ENCODE results near the gene APOF. TPM values are rescaled to one million over a fixed set of nuclear protein-coding genes. Genes with fewer than 3 reads are reported as not detected.

The APOF gene
- total and polyA plus RNA-seq, 2 experiments from 2014 or later: not detected

DNA sequence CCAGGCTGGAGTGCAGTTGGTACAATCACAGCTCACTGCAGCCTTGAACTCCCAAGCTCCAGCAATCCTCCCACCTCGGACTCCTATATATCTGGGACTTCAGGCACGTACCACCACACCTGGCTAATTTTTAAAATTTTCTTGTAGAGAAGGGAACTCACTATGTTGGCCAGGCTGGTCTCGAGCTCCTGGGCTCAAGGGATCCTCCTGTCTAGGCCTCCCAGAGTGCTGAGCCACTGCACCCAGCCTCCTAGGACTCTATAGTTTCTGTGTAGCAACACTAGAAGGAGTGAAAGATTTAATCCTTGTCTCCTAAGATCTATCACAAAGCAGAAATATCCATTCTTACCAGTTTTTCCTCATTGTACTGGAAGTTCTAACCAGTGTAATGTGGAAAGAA is 4.3 kb upstream of the APOF start:
- DNase-seq: no peak
- Histone ChIP-seq H3K9ac (no peak overlapping the region), H3K79me2 (ENCODE audit: insufficient read depth) (no peaks in the 10 kb centered on the region), H3K4me3 (no peak overlapping the region), H3K27ac (no peak overlapping the region), H3K36me3 (ENCODE audit: low read depth) (no peaks in the 10 kb centered on the region), H4K20me1 (ENCODE audit: insufficient read depth) (no peaks in the 10 kb centered on the region), H3K9me3 (ENCODE audit: low read depth) (no peaks in the 10 kb centered on the region), H3K9me2 (ENCODE audit: insufficient read depth) (no peaks in the 10 kb centered on the region), H3K4me2 (ENCODE audit: unreplicated experiment) (no peak overlapping the region), H2AFZ (peak overlapping the region; percentile 38; the same call in 1 of the 2 replicates), H3K4me1 (ENCODE audit: insufficient read depth) (no peaks in the 10 kb centered on the region), H3F3A (ENCODE audit: insufficient read depth) (no peaks in the 10 kb centered on the region), H3K27me3 (replicated peaks; ENCODE audit: insufficient read depth) (0 out of 2 replicates have a peak, but pooled peaks cover 5% of the 10 kb centered on the region)
- TF ChIP-seq EZH2phosphoT487 (IDR thresholded peaks at IDR 0.05; ENCODE audit: insufficient read depth, low read depth): no peak
- 36 to 39% methylated on average over 3 of the region's 3 CpGs for WGBS, 2 experiments (ENCODE audit: low coverage in 1 of 2, low lambda C conversion rate in 2 of 2, missing lambda C conversion rate in 2 of 2)
- in situ Hi-C loops (cut with MboI): no loop called here

DNA sequence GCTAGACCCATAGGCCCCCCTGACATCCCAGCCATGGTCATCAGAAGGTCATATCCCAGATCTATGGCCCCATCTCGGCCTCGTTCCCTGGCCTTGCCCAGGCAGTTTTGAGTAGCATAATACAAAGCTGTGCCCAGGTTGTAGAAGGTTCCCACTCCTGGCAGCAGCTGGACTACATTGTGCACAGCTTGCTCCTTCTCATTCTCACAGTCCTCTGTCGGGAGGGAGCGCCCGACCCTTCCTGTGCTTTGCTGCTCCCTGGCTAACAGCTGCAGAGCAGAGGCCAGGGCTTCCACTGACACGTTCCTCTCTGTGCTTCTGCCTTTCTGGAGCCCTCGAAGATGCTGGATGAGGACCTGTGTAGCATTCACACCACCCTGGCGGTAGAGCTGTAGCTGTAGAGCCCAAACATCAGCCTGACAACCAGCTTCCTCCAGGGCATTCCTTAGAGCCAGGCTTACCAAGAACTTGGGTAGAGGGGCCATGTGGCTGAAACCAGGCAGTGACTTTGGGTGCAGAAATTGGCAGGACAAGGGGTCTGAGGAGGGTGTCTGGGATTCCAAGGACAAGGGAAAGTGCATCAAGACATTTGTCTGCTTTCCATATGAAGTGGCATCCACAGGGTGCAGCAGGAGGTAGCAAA is 1.0 kb downstream of the APOF start:
- TF ChIP-seq EZH2phosphoT487 (IDR thresholded peaks at IDR 0.05; ENCODE audit: insufficient read depth, low read depth) (no peak), EZH2 (IDR thresholded peaks at IDR 0.05; ENCODE audit: insufficient read depth, poor library complexity, severe bottlenecking) (no peak)
- DNase-seq: no peak
- Histone ChIP-seq H2AFZ (no peak overlapping the region), H3K79me2 (ENCODE audit: insufficient read depth) (peaks cover 31% of the 10 kb centered on the region), H3K27ac (no peak overlapping the region), H3F3A (ENCODE audit: insufficient read depth) (peaks cover 18% of the 10 kb centered on the region), H3K4me3 (no peak overlapping the region), H3K9me2 (ENCODE audit: insufficient read depth) (no peaks in the 10 kb centered on the region), H3K9me3 (ENCODE audit: low read depth) (no peaks in the 10 kb centered on the region), H3K9ac (no peak overlapping the region), H3K27me3 (replicated peaks; ENCODE audit: insufficient read depth) (no peaks in the 10 kb centered on the region), H4K20me1 (ENCODE audit: insufficient read depth) (0 out of 2 replicates have a peak, but pooled peaks cover 5% of the 10 kb centered on the region), H3K4me1 (ENCODE audit: insufficient read depth) (peaks cover 23% of the 10 kb centered on the region), H3K4me2 (ENCODE audit: unreplicated experiment) (no peak overlapping the region), H3K36me3 (ENCODE audit: low read depth) (no peaks in the 10 kb centered on the region)
- in situ Hi-C loops (cut with MboI): no loop called here
- 58% methylated on average over 8 of the region's 8 CpGs for WGBS, 2 experiments (ENCODE audit: low coverage in 1 of 2, low lambda C conversion rate in 2 of 2, missing lambda C conversion rate in 2 of 2)

DNA sequence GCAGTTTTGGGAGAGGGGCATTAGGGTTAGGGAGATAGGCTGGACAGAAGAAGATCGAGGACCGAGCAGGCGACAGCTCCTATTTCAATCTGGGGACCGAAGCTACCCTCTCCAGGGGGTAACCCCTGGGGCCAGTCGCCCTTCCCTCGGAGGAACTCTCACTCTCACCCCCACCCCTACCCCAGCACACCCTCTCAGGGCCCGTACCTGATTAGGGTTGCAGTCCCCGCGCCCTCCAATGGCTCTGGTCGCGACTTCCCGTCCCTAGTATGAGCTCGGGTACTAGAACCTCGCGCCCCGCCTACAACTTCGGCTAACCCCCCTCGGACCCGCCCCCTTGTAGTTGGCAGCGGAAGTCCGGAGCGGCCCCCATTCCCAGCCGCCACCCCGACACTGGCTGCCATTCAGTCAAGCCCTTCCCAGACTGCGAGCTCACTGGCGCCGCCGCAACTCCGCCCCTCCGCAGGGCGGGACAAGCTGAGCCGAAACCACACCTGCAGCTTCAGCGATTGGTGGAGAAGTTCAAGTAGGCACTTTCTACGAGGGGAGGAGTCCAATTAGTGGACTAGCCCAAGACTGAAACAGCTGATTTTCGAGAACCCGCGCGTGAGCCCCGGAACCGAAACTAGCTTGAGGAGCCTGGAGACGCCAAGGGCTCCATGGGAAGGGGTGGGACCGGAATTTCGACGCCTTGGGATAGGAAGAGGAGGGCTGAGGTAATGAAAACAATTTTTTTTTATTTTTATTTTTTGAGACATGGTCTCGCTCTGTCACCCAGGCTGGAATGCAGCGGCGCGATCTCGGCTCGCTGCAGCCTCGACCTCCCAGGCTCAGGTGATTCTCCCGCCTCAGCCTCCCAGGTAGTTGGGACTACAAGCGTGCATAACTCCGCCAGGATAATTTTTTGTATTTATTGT is 2.5 kb downstream of the APOF start, which contains the start of gene STAT2:
TSS of gene STAT2 (minus strand) at position 257 of the 917 bp plus-strand sequence. CDS start 3,536 bp downstream, outside the sequence.
- Histone ChIP-seq H3K79me2 (ENCODE audit: insufficient read depth) (peaks cover 44% of the 10 kb centered on the region), H3K4me2 (ENCODE audit: unreplicated experiment) (peak within 1 kb of the TSS; percentile 96), H3K36me3 (ENCODE audit: low read depth) (peaks cover 11% of the 10 kb centered on the region), H3K9me2 (ENCODE audit: insufficient read depth) (no peaks in the 10 kb centered on the region), H3F3A (ENCODE audit: insufficient read depth) (peaks cover 18% of the 10 kb centered on the region), H4K20me1 (ENCODE audit: insufficient read depth) (0 out of 2 replicates have a peak, but pooled peaks cover 5% of the 10 kb centered on the region), H3K27me3 (replicated peaks; ENCODE audit: insufficient read depth) (no peaks in the 10 kb centered on the region), H3K9me3 (ENCODE audit: low read depth) (no peaks in the 10 kb centered on the region), H3K4me3 (peak within 1 kb of the TSS; percentile 90), H3K4me1 (ENCODE audit: insufficient read depth) (peaks cover 23% of the 10 kb centered on the region), H3K9ac (peak within 1 kb of the TSS; percentile 93), H2AFZ (peak within 1 kb of the TSS; percentile 95), H3K27ac (peak within 1 kb of the TSS; percentile 93)
- TF ChIP-seq EZH2phosphoT487 (IDR thresholded peaks at IDR 0.05; ENCODE audit: insufficient read depth, low read depth): no peak
- in situ Hi-C loops (cut with MboI): no loop called here
- peak; percentile 100 for DNase-seq
- WGBS, 2 experiments (ENCODE audit: low coverage in 1 of 2, low lambda C conversion rate in 2 of 2, missing lambda C conversion rate in 2 of 2): 1 to 2% methylated on average over 44 to 54 of the region's 54 CpGs

DNA sequence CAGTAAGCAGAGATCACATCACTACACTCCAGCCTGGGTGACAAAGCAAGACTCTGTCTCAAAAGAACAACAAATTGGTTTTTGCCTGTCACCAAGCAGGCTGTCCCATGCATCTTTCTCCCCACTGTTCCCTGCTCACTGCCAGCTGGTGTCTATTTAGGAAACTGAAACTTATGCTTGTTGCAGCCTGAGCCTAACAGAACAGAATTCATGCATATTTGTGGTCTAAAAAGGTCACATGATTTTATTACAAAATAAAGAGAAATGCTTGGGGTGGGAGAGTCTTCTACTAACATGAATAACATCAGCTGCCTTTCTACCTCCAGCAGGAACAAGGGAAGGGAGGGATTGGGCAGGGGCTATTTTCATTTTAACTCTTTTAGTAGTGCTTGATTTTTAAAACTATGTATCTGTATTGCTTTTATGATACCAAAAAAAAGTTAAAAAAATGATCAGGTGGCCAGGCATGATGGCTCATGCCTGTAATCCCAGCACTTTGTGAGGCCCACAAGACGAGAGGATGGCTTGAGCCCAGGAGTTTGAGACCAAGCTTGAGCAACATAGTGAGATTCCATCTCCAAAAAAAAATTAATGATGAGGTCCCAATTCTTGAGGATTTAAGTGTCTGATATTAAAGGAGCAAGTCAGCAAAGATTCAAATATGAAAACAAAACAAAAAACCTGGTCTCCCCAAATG is 3.7 kb downstream of the APOF start:
- 0 out of 2 replicates have a peak, but pooled peaks cover 5% of the 10 kb centered on the region for H4K20me1 ChIP-seq (ENCODE audit: insufficient read depth)
- peaks cover 23% of the 10 kb centered on the region for H3K4me1 ChIP-seq (ENCODE audit: insufficient read depth)
- H3K9me2 ChIP-seq (ENCODE audit: insufficient read depth): no peaks in the 10 kb centered on the region
- peak overlapping the region; percentile 72 for H2AFZ ChIP-seq
- H3K27me3 ChIP-seq (replicated peaks; ENCODE audit: insufficient read depth): no peaks in the 10 kb centered on the region
- no peaks in the 10 kb centered on the region for H3K9me3 ChIP-seq (ENCODE audit: low read depth)
- peak overlapping the region; percentile 93 for H3K9ac ChIP-seq
- peak; percentile 90 for DNase-seq
- peaks cover 50% of the 10 kb centered on the region for H3K79me2 ChIP-seq (ENCODE audit: insufficient read depth)
- TF ChIP-seq EZH2 (IDR thresholded peaks at IDR 0.05; ENCODE audit: insufficient read depth, poor library complexity, severe bottlenecking) (no peak), EZH2phosphoT487 (IDR thresholded peaks at IDR 0.05; ENCODE audit: insufficient read depth, low read depth) (no peak)
- peak overlapping the region; percentile 87 for H3K4me3 ChIP-seq
- H3K27ac ChIP-seq: peak overlapping the region; percentile 81
- in situ Hi-C loops (cut with MboI): no loop called here
- peaks cover 18% of the 10 kb centered on the region for H3F3A ChIP-seq (ENCODE audit: insufficient read depth)
- H3K36me3 ChIP-seq (ENCODE audit: low read depth): peaks cover 23% of the 10 kb centered on the region
- H3K4me2 ChIP-seq (ENCODE audit: unreplicated experiment): peak overlapping the region; percentile 96
- 0 to 3% methylated on average over 1 of the region's 1 CpG for WGBS, 2 experiments (ENCODE audit: low coverage in 1 of 2, low lambda C conversion rate in 2 of 2, missing lambda C conversion rate in 2 of 2)

Measured in GM23248 (cell line).